GM19438 (cell line): ENCODE data around the gene USP3.
"Not testable (repeated sequence)": the region's sequence is repeated elsewhere in the genome, so short reads cannot be mapped to it uniquely, and the experiment has no call there.

ENCODE experiments used
- ATAC-seq: cut with Tn5 transposase; IDR thresholded peaks from one replicate; pipeline ENCODE4 v1.9.1; 2021; ENCODE audit warnings: low read depth; ENCODE audit not compliant: unreplicated experiment

Gene USP3

GRCh38 chr15:63475707-63476106 is 28.7 kb upstream of the USP3 start:
- no peak for ATAC-seq

GRCh38 chr15:63476229-63476632 is 28.2 kb upstream of the USP3 start:
- no peak for ATAC-seq

GRCh38 chr15:63478243-63478642 is 26.1 kb upstream of the USP3 start:
- no peak for ATAC-seq

- no peak for ATAC-seq
Observed at GRCh38 chr15:63480441-63480821, 24.0 kb upstream of the USP3 start.

GRCh38 chr15:63481105-63481810 is 23.1 kb upstream of the USP3 start:
- no peak for ATAC-seq

- no peak for ATAC-seq
Observed at GRCh38 chr15:63482874-63483323, 21.5 kb upstream of the USP3 start.

- no peak for ATAC-seq
Observed at GRCh38 chr15:63483521-63484371, 20.6 kb upstream of the USP3 start.

- no peak for ATAC-seq
Observed at GRCh38 chr15:63484433-63485186, 19.8 kb upstream of the USP3 start.

- ATAC-seq, result peak; percentile 49
Observed at GRCh38 chr15:63487076-63487757, 17.2 kb upstream of the USP3 start.

- ATAC-seq, result not testable (repeated sequence)
Observed at GRCh38 chr15:63487758-63488397, 16.5 kb upstream of the USP3 start.

- no peak for ATAC-seq
Observed at GRCh38 chr15:63488398-63488960, 15.9 kb upstream of the USP3 start.

- no peak for ATAC-seq
Observed at GRCh38 chr15:63489352-63489751, 15.0 kb upstream of the USP3 start.

- ATAC-seq, result no peak
Observed at GRCh38 chr15:63490345-63491034, 13.9 kb upstream of the USP3 start.

GRCh38 chr15:63491116-63491827 is 13.1 kb upstream of the USP3 start:
- no peak for ATAC-seq

- no peak for ATAC-seq
Observed at GRCh38 chr15:63491979-63492378, 12.4 kb upstream of the USP3 start.

GRCh38 chr15:63492541-63493077 is 11.8 kb upstream of the USP3 start:
- no peak for ATAC-seq

- ATAC-seq, result no peak
Observed at GRCh38 chr15:63493436-63493835, 11.0 kb upstream of the USP3 start.

GRCh38 chr15:63494408-63494807 is 10.0 kb upstream of the USP3 start:
- no peak for ATAC-seq
